Heart right ventricle (tissue), 16 donors: ENCODE measurements around the gene ZNHIT2. TPM values are rescaled to one million over a fixed set of nuclear protein-coding genes. Genes with fewer than 3 reads are reported as not detected.

Source experiments
- ATAC-seq, 8 donors: fragments of 200-7000 bp; cut with Tn5 transposase; one replicate each; pipeline ENCODE4 v1.9.1; 2020; ENCODE audit warnings: mild to moderate bottlenecking in 8 of 8, moderate library complexity in 8 of 8, moderate number of reproducible peaks in 1 of 8
- DNase-seq, 2 donors: peaks; one replicate each; pipeline ENCODE4 v3.0.0-alpha.2; 2020
- H3K27ac ChIP-seq, 10 donors: fragments of 200-600 bp; sonication (generic) in 2 of 10; one replicate each; pipeline versions ENCODE4 v1.5.0 to v1.8.0; 2020 to 2022; ENCODE audit warnings: mild to moderate bottlenecking in 3 of 10
- H3K27me3 ChIP-seq, 7 donors: fragments of 200-600 bp; one replicate each; pipeline ENCODE4 v1.8.0; 2021 to 2022; ENCODE audit warnings: mild to moderate bottlenecking in 2 of 7
- H3K36me3 ChIP-seq, 9 donors: fragments of 200-600 bp; sonication (generic) in 1 of 9; one replicate each; pipeline versions ENCODE4 v1.5.0 to v1.8.0; 2020 to 2022; ENCODE audit warnings: mild to moderate bottlenecking in 2 of 9
- H3K4me1 ChIP-seq, 9 donors: fragments of 200-600 bp; sonication (generic) in 1 of 9; one replicate each; pipeline versions ENCODE4 v1.5.0 to v1.8.0; 2020 to 2022; ENCODE audit warnings: mild to moderate bottlenecking in 4 of 9
- H3K4me3 ChIP-seq, 10 donors: fragments of 200-600 bp; sonication (generic) in 2 of 10; one replicate each; pipeline versions ENCODE4 v1.5.0 to v1.8.0; 2020 to 2022; ENCODE audit warnings: mild to moderate bottlenecking in 7 of 10, moderate library complexity in 2 of 10
- H3K9me3 ChIP-seq, 11 donors: fragments of 200-600 bp in 10 of 11; sonication (generic) in 2 of 11; one replicate each; pipeline versions ENCODE4 v1.5.0 to v1.8.0; 2013 to 2022; ENCODE audit warnings: mild to moderate bottlenecking in 2 of 11, control low read depth in 1 of 11, moderate library complexity in 1 of 11
- CTCF ChIP-seq, 9 donors: fragments of 200-600 bp; sonication (generic) in 2 of 9; IDR thresholded peaks; one replicate each; pipeline versions ENCODE4 v1.5.0 to v1.8.0; 2021 to 2022; ENCODE audit warnings: antibody characterized with exemption in 9 of 9, mild to moderate bottlenecking in 5 of 9, moderate library complexity in 1 of 9
- WGBS, 2 donors: extraction: QIAGEN DNeasy Blood & Tissue Kit; methylation state at CpG; one replicate each; pipeline ENCODE4 v1.1.7; 2013; ENCODE audit warnings: inconsistent platforms in 1 of 2; 5-methylcytosine and 5-hydroxymethylcytosine counted together
- intact Hi-C, 10 donors: fragments of 100-400 bp; cut with DNase I; formaldehyde crosslinking; loops; one replicate each; pipeline versions ENCODE4 v1.11.1 to v1.14.2; 2022
- polyA plus RNA-seq, 2 donors: library from polyadenylated mRNA; stranded (reverse); fragments of 200-250 nt; gene quantifications; one replicate each; pipeline ENCODE4 v1.2.3, GENCODE V29; 2013
- total RNA-seq, 10 donors: library from RNA; stranded (reverse); fragmentation: NEBNext Ultra II Directional in 3 of 10; extraction: Animal tissue kit (Norgen Biotek cat#: 25700) in 3 of 10; gene quantifications; one replicate each; pipeline versions ENCODE4 v1.2.1 to v1.2.4, GENCODE V29; 2021 to 2023
- donor health status: Arrhythmogenic right ventricular cardiomyopathy.
- donor health status: ischemic (EF 13 %, LVEDD 7.1; RV severe dilation, severe dysfunction).
- donor health status: healthy with polysubstance abuse.
- donor health status: DM: no; HTN: yes; CAD: no.
- donor health status: DM: no; HTN: no; CAD: no.
- donor health status: ischemic (EF 25% LVEDD 6.9; RV normal size, moderate dysfunction).
- donor health status: ischemic (EF 25% LVEDD 5.7; RV mildly dilated, moderate dysfunction).
- donor health status: healthy.
- donor health status: DM: yes; HTN: yes; CAD: no.
- donor health status: Ischemic cardiomyopathy.
- donor health status: ischemic (EF 35%, LVEDD 5.7; RV mildly dilated, moderate dysfunction).
- donor health status: nonischemic (EF 11% LVEDD 7.7; RV severe dilation, severe dysfunction).
- donor health status: DM: yes; HTN: yes; CAD: no.
- donor health status: PGD.
- donor health status: ischemic (EF 29% LVEDD 5.4; RV normal size, mild dysfunction).
- donor health status: nonischemic (EF 23%, LVEDD 6.1; RV moderate dilation, normal function).

Gene ZNHIT2
- total and polyA plus RNA-seq, 12 donors, result 4.3 to 17.5 (median 6.6) TPM

DNA sequence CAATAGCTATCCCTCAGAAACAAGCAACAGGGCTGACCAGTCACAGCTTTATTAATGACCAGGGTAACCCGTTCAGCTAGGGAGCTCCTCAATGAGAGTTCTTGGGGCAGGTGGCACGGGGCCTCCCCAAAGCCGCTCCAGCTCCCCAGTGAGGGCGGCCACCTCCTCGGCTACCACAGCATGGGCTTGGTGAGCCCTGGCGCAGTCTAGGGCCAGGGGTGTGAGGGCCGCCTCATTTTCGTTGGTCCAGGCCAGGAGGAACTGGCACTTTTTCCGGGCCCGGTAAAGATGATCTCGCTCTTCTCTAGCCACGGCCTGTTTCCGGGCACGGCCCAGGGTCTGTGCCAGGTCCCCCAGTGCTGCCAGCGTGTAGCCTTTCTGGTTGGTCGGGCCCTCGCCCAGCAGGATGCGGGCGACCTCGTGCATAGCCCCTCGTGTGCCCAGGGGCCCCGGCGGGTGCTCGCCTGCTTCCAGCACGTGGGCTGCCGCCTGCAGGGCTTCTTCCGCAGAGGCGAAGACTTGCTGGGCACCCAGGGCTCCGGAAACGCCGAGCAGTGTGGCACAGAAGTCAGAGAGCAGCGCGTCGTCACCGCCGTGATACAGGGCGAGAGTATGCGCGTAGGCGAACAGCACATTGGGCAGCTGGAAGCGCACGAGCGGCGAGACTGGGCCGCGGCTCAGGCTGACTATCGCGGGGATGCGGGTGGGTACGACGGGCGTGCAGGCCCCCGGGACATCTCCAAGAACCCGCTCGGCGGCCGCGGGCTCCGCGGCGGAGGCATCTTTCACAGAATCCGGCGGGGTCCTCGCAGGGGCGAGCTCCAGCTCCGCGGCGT, 913 bp downstream of the ZNHIT2 start:
- peak overlapping the region in 9 of 10 donors; percentile 66 to 95 (median 86) for H3K27ac ChIP-seq
- WGBS, 2 donors, result 23 to 24% methylated on average over 62 to 68 of the region's 68 CpGs
- peaks cover 0 to 10% (median 0%) of the 10 kb centered on the region in 7 donors for H3K27me3 ChIP-seq
- peak overlapping the region; percentile 54 to 99 (median 91) for H3K4me3 ChIP-seq
- DNase-seq, result no peak
- intact Hi-C loops, result loop anchor here in 4 of 10 donors (2.0 to 10.0 kb wide), 8 partner anchors 66 to 342 kb away; partner anchors contain the start of genes ARL2 (in 4 of the 4), CAPN1 (in 1 of the 4), PPP2R5B (in 1 of the 4) and SF1 (in 1 of the 4)
- peaks cover 0 to 52% (median 24%) of the 10 kb centered on the region in 9 donors for H3K36me3 ChIP-seq
- TF ChIP-seq CTCF (IDR thresholded peaks at IDR 0.05), result no peak
- peak in 1 of 8 donors; percentile 6 for ATAC-seq
- H3K9me3 ChIP-seq, result no peaks in the 10 kb centered on the region
- H3K4me1 ChIP-seq, result peaks cover 18 to 77% (median 56%) of the 10 kb centered on the region in 9 donors

DNA sequence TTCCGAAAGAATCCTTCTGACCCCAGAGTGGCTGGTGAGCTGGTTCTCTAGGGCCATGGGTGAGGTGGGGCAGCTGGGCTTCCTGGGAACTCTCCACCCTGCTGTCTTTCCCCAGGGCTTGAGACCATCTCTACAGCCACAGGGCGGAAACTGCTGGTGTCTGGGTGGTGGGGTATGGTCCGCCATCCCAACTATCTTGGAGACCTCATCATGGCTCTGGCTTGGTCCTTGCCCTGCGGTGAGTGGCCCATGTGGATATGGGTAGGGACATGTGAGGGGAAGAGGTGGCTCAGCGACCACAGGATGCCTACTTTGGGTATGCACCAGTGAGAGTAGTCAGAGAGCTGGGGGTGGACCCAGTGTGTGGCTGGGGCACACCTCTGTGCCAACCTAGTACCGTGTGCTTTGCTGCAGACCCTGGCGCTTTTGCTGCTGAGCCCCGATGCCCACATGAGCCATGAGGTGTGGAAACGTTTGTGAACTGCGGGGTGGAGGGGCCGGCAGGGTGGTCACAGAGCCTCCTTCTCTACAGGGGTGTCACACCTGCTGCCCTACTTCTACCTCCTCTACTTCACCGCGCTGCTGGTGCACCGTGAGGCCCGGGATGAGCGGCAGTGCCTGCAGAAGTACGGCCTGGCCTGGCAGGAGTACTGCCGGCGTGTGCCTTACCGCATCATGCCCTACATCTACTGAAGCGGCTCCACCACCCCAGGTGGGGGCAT, 2.0 kb downstream of the ZNHIT2 start:
- no peak for ATAC-seq
- H3K4me1 ChIP-seq, result peaks cover 25 to 78% (median 57%) of the 10 kb centered on the region in 9 donors
- H3K9me3 ChIP-seq, result no peaks in the 10 kb centered on the region
- H3K27me3 ChIP-seq, result peaks cover 0 to 10% (median 0%) of the 10 kb centered on the region in 7 donors
- WGBS, 2 donors, result 93 to 95% methylated on average over 21 of the region's 21 CpGs
- H3K4me3 ChIP-seq, result peak overlapping the region in 1 of 10 donors; percentile 77
- intact Hi-C loops, result loop anchor here in 5 of 10 donors (2.0 to 10.0 kb wide), 9 partner anchors 67 to 341 kb away; partner anchors contain the start of genes ARL2 (in 4 of the 5), CAPN1 (in 1 of the 5), PPP2R5B (in 1 of the 5) and SF1 (in 1 of the 5)
- H3K36me3 ChIP-seq, result peaks cover 0 to 45% (median 21%) of the 10 kb centered on the region in 9 donors
- no peak for DNase-seq
- H3K27ac ChIP-seq, result no peak overlapping the region
- no peak for TF ChIP-seq CTCF (IDR thresholded peaks at IDR 0.05)

DNA sequence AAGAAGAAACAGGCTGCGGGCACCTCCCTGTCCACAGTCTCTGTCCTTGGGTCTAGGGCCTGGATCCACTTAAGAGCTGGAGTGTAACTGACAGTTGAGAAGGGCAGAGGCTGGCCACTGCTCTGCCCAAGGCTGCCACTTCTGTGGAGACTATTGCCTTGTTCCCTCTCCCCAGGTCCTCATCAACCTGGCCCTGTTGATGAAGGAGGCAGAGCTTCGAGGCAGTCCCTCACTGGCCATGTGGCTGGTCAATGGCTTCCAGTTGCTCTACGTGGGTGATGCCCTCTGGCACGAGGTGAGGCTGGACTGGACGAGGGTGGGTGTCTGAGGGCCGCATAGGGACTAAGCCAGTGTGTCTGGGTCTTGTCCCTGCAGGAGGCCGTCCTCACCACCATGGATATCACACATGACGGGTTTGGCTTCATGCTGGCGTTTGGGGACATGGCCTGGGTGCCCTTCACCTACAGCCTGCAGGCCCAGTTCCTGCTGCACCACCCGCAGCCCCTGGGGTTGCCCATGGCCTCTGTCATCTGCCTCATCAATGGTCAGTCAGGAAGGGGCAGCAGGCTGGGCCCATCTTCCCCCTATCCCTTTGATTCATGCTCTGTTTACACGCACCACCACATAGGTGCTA, 2.8 kb downstream of the ZNHIT2 start:
- Histone ChIP-seq H3K4me3 (no peak overlapping the region), H3K36me3 (peaks cover 0 to 40% (median 14%) of the 10 kb centered on the region in 9 donors), H3K27me3 (peaks cover 0 to 10% (median 0%) of the 10 kb centered on the region in 7 donors), H3K9me3 (no peaks in the 10 kb centered on the region), H3K27ac (no peak overlapping the region), H3K4me1 (peaks cover 26 to 75% (median 58%) of the 10 kb centered on the region in 9 donors)
- intact Hi-C loops, result loop anchor here in 5 of 10 donors (2.0 to 10.0 kb wide), 8 partner anchors 68 to 340 kb away; partner anchors contain the start of genes ARL2 (in 3 of the 5), CAPN1 (in 2 of the 5), PPP2R5B (in 1 of the 5) and SF1 (in 1 of the 5)
- no peak for TF ChIP-seq CTCF (IDR thresholded peaks at IDR 0.05)
- WGBS, 2 donors, result 85 to 89% methylated on average over 11 of the region's 11 CpGs
- no peak for ATAC-seq
- no peak for DNase-seq
